GM18909 (cell line): ENCODE measurements around the gene KCNQ1OT1.

Experiments
- ATAC-seq: cut with Tn5 transposase; IDR thresholded peaks from one replicate; pipeline ENCODE4 v1.9.1; 2021; ENCODE audit warnings: mild to moderate bottlenecking; ENCODE audit not compliant: unreplicated experiment, poor library complexity

The KCNQ1OT1 gene

DNA sequence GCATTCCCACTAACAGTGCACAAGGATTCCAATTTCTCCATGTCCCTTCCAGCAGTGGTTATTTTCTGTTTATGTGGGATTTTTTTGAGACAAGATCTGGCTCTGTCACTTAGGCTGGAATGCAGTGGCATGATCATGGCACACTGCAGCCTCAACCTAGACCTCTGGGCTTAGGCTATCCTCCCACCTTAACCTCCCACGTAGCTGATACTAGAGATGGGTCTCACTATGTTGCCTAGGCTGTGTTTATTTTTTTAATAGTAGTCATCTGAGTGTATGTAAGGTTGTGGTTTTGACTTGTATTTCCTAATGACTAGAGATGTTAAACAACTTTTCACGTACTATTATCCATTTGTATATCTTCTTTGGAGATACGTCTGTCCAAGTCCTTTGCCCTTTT lies 74.6 kb downstream of the KCNQ1OT1 start:
- no peak for ATAC-seq

- no peak for ATAC-seq
These were observed 77.9 kb downstream of the KCNQ1OT1 start for GRCh38 chr11:2621894-2622293.

GRCh38 chr11:2612884-2613571 lies 86.8 kb downstream of the KCNQ1OT1 start:
- no peak for ATAC-seq

DNA sequence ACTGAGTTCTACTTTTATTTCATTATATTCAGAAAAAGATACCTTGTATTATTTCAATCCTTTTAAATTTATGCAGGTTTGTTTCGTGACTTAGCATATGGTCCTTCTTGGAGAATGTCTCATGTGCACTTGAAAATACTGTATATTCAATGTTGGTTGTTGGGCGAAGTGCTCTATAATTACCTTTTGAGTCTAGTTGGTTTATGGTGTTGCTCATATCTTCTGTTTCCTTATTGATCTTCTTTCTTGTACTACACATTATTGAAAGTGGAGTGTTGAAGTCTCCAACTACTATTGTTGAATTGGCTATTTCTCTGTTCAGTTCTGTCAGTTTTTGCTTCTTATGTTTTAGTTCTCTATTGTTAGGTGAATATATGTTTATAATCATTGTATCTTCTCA lies 90.4 kb downstream of the KCNQ1OT1 start:
- no peak for ATAC-seq

DNA sequence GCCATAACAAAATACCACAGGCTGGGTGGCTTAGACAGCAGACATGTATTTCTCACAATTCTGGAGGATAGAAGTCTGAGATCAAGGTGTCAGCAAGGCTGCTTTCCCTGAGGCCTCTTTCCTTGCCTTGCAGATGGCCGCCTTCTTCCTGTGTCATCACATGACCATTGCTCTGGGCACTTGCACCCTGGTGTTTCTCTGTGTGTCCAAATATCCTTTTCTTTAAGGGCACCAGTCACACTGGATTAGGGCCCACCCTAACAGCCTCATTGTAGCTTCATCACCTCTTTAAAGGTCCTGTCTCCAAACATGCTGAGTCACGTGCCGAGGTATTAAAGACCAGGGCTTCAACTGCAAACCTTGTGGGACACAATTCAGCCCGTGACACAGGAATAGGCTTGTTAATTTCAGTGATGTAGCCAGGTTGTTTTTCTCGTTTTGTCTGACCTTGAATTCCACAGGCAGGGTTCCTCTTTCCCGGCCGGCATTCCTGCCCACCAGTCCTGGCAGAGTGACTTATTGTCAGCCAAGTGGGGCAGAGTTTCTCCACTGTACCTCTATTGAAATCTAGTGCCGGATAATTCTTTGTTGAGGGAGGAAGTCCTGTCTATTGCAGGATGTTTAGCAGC lies 100.1 kb downstream of the KCNQ1OT1 start:
- no peak for ATAC-seq

DNA sequence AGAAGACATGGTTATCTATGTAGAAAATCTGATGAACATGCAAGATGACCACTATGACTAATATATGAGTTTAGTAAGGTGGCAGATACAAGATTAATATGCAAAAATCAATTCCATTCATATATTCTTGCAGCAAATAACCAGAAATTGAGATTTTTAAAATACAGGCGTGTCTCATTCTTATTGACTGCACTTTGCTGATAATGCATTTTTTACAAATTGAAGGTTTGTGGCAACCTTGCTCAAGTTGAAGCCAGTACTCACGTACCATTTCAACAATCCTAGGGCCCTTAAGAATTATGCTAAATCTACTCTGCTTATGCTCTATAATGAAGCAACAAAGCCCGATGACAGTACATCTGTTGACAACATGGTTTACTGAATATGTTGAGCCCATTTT lies 104.6 kb downstream of the KCNQ1OT1 start:
- no peak for ATAC-seq

GRCh38 chr11:2594267-2594666 lies 105.5 kb downstream of the KCNQ1OT1 start:
- no peak for ATAC-seq

GRCh38 chr11:2593393-2593950 lies 106.3 kb downstream of the KCNQ1OT1 start:
- no peak for ATAC-seq

DNA sequence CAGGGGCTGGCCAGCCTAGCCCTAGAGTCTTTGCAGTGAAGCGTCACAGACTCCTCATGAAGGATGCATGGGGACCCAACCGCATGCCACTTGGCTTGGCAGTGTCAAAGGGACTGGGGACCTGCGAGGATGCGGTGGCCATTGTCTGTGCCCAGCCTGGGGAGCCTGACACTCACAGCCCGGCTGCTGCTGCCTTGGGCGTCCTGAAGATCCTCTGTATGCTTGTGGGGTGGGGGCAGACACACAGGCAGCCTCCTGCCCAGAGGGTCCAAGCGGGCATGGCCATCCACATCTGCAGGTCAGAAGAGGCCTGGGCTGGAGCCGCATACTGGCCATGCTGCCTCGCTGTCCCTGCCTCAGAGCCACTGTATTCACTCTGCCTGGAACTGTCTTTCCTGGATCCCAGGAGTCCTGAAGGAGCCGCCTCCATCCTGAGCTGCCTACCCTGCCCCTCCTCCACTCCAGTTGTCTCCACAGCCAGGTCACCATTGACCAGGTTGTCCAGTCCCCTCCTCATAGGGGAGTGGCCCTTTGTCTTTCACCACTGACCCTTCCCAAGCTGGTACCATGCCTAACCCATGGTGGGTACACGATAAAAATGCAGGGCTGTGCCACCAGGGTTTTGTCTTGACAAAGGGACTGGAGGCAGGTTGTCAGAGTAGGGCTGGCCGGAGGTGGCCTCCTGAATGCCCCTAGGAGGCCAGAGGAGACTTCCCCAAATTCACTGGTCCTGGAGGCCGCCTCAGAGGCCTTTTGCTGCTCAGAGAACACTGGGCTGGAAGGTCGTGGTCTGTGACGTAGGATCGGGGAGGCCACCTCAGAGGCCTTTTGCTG lies 107.0 kb downstream of the KCNQ1OT1 start:
- ATAC-seq = no peak

DNA sequence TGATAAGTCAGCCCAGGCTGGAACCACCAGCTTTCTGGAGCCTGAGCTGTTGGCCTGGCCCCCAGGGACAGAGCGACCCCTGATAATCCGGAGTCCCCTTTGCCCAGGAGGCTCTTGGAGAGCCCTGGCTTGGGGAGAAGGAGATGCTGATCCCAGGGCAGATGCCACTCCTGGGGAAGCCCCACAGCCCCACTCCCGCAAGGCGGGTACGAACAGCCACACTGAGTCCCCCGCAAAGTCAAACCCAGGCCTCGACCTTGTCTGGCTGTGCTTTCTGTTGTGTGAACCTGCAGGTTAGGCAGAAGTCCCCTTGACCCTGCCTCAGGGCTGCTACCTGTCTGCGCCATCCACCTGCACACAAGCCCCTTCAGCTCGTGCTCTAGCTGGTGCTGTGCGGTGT lies 108.0 kb downstream of the KCNQ1OT1 start:
- ATAC-seq = no peak

- ATAC-seq = no peak
These were observed 108.6 kb downstream of the KCNQ1OT1 start for GRCh38 chr11:2590965-2591754.

GRCh38 chr11:2590131-2590964 lies 109.4 kb downstream of the KCNQ1OT1 start:
- ATAC-seq = no peak

DNA sequence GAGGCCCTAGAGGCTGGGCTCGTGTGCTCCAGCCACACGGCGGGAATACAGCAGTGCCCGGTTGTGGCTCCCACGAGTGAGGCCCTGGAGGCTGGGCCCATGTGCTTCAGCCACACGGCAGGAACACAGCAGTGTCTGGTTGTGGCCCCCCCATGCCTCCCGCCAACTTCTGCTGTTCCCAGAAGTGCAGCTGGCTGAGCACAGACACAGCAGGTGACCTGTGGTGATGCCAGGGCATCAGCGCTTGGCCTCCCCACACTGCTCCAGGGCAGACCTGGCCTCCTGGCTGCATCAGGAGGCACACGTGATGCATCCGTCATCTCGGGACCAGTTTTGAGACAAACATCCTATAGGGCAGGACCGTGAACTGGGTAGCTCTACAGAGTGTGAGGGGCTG lies 110.3 kb downstream of the KCNQ1OT1 start:
- ATAC-seq = no peak

- no peak for ATAC-seq
These were observed 110.8 kb downstream of the KCNQ1OT1 start for GRCh38 chr11:2588809-2589537.

DNA sequence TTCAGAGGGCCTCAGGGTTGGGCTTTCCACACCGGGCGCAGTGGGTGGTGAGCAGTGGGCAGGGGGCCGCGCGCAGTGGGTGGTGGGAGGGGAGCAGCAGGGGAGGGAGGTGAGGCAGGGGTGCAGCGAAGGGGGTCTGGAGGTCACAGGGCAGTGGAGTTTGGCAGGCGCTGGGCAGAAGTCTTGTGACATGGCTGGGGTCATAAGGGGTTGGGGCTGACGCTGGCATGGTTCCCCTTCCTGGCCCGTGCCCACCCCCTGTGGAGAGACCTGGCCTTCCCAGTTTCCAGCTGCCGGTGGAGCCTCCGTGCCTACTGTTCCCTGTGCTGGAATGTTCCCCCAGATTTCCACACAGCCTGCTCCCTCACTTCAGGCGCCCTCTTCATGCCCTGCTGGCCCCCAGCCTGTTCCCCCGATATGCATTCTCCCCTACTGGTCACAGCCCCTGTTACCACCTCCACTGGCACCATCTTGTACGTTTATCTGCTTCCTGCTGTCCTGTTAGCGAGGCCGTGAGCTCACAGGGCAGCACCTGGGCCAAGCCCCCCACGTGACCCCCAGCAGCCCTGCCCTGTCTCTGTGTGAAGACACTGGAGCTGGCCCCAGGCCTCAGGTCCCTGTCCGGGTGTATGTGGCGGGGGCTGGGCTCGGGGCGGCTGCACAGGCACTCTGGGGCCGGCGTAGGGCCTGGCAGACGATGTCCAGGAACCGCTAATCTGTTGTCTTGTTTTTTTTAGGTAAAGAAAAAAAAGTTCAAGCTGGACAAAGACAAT lies 111.6 kb downstream of the KCNQ1OT1 start:
- ATAC-seq = no peak

DNA sequence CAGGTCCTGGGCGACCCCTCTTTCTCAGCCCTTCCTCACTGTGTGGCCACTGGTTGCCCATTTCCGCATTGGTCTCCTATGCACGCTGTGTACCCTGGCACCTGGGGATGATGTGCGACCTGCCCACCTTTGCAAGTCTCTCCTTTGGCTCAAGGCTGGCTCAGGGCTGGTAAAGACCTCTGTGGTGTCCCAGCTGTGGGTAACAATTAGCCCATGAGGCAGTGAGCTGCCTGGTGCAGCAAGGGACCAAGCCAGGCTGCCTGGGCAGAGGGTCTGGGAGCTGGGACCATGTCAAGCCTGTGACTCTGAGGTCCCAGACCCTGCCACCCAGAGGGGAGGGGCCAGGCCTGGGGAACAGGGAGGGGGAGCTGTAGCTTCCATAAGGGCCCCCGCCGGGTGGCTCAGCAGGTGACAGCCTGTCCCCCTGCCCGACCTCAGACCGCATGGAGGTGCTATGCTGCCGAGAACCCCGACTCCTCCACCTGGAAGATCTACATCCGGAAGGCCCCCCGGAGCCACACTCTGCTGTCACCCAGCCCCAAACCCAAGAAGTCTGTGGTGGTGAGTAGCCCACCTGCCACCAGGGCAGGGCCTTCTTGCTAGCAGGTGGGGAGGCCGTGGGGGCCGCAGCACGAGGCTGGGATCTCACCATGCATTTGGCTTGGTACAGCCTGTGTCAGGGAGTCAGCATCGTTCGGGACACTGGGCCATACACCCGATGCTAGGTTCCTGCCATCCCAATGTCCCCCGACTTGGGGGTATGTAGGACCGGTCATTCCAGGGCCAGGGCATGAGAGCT lies 112.5 kb downstream of the KCNQ1OT1 start:
- ATAC-seq = no peak

DNA sequence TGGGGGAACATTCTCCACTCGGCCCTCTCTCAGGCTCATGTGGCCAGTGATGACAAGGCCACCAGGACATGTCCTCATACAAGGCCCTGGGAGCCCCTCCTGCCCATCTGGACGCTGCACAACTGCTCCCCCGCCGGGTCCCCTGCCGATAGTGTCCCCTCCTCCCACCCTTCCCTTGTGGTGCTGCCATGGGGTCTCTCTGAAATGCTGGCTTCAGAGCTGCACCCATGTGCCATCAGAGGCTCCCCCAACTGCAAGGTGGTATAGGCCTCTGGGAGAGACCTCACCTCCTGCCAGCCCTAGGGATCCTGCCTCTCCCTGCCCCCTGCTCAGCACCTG lies 113.0 kb downstream of the KCNQ1OT1 start:
- ATAC-seq = no peak
